DOHH2 (cell line): ENCODE data around the gene DOCK11.

ENCODE experiments used
- CTCF ChIP-seq: fragments of 200-600 bp; sonication (generic); IDR thresholded peaks from one replicate; pipeline ENCODE4 v1.5.1; 2014; ENCODE audit warnings: antibody characterized with exemption, mild to moderate bottlenecking, low read depth, low read length; ENCODE audit not compliant: poor library complexity, severe bottlenecking
- EZH2phosphoT487 ChIP-seq: fragments of 200-600 bp; sonication (generic); IDR thresholded peaks from 2 replicates; pipeline ENCODE4 v1.6.1; 2017; ENCODE audit warnings: borderline replicate concordance, mild to moderate bottlenecking, antibody characterized with exemption, low read length, moderate library complexity, mixed read lengths

- TF ChIP-seq CTCF (no peak), EZH2phosphoT487 (no peak)
These were observed 81.4 kb downstream of the DOCK11 start for GRCh38 chrX:118577041-118577440.
